GM21576 (cell line): ENCODE measurements around the gene KCTD16.

Source experiments
- ATAC-seq: cut with Tn5 transposase; IDR thresholded peaks from one replicate; pipeline ENCODE4 v1.9.1; 2021; ENCODE audit warnings: mild to moderate bottlenecking, moderate library complexity; ENCODE audit not compliant: unreplicated experiment

KCTD16 gene

DNA sequence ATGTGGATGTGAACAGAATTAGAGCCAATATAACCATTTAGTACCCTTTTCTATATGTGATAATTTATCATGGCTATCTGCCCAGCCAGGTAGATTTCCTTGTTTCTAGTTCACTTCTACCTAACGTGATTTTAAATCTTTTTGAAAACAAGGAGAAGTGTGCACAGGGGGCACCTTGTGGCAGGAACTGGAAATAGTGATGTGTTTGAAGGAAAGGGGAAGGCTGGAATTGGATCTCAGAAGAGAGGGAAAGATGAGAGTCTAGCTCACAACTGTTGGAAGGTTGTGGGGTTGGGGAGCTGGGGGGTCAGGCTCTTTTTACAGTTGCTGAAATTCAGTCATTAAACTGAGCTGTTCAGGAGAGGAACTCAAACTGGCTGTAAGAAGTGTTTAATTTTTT lies 219.5 kb downstream of the KCTD16 start:
- no peak for ATAC-seq

- no peak for ATAC-seq
These were observed 220.4 kb downstream of the KCTD16 start for GRCh38 chr5:144391044-144391443.

DNA sequence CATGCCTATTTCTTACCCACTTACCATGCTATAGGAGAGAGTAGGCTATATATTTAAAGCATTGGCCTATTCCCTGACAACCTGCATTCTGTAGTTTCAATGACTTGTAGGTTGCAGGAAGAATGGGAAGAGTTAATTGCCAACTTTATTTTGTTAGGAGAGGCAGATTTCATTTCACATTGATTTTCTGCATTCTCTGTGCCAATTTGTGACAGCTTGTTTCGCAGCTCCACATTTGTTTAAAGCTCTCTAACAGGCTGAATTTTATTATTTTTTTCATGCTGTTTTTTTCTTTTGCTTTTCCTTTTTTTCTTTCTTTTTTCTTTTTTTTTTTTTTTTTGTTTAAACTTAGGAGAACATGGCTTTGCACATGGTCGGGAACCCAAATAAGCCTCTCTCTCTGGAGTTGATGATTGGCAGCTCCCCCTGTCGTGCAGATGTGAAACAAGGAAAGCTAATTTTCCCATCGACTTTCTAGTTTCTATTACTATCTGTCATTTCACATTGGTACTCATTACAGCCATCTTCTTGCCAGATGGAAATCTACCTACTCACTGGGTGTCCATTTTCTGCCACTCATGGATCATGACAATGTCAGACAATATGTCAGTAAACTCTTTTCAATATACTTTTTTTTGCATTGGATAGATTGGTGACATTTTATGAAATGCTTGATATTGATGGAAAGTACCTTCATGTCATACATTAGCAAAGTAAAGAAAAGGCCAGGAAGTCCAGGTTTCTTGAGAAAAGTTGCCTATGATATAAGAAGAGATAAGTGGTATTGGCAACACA lies 223.2 kb downstream of the KCTD16 start:
- no peak for ATAC-seq

DNA sequence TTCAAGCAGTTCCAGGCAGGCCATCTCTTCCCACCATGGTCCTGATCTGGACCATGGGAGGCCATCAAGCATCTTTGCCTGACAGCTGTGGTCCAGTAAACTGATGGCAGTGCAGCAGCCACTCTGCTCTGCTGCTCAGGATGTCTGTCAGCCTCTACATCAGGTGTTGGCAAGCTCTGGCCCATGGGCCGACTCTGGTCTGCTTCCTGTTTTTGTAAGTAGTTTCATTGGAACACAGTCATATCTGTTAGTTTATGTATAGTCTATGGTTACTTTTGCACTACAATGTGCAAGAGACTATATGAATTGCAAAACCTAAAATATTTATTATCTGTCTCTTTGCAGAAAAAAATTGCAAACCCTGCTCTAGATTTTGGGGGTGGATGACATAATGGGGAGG lies 225.0 kb downstream of the KCTD16 start:
- no peak for ATAC-seq

- ATAC-seq: no peak
These were observed 232.4 kb downstream of the KCTD16 start for GRCh38 chr5:144403058-144403457.

DNA sequence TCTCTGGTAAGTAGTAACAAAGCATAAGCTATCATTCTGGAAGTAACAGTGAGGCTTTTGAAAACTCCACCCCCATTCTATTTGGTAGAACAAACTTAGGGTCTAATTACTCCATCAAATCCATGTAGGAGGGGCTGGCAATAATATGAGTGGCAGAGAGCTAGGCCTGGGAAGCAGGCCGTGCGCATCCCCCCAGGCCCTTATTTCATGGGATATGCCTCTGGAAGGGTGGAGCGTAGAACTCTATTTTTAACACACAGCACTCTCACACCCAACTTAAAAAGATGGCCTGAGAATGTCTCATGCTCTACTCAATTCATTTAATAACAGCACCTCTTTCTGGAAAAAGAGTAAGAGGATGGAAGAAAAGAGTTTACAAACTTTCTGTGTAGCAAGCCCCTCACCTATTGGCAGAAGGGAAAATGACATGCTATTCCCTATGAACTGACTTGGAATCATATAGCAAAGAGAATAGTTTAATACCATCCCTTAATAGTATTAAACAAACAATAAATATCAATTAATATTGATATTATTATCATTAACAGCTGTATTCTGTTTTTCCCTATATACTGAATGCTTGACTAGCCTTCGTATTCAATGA lies 233.2 kb downstream of the KCTD16 start:
- no peak for ATAC-seq

DNA sequence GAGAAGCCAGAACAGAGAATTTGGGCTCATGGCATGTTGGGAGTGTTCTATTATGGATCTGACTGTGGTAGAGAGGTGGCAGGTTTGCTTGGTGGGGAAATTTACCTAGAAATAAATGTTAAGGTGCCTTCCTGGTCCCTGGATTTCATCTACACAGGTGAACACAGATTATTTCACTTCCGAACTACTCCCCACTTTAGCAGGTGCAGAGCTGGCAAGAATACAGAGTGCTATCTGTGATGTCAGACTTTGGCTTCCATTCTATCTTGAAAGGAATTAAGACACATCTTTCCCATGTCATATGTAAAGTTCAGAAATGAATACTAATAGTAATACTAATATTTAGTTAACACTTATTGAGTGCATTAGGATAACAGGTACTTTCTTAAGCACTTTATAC lies 234.0 kb downstream of the KCTD16 start:
- ATAC-seq: no peak

GRCh38 chr5:144405991-144406390 lies 235.3 kb downstream of the KCTD16 start:
- no peak for ATAC-seq

- ATAC-seq: no peak
These were observed 235.8 kb downstream of the KCTD16 start for GRCh38 chr5:144406442-144406841.

GRCh38 chr5:144414202-144415029 lies 243.7 kb downstream of the KCTD16 start:
- ATAC-seq: no peak

DNA sequence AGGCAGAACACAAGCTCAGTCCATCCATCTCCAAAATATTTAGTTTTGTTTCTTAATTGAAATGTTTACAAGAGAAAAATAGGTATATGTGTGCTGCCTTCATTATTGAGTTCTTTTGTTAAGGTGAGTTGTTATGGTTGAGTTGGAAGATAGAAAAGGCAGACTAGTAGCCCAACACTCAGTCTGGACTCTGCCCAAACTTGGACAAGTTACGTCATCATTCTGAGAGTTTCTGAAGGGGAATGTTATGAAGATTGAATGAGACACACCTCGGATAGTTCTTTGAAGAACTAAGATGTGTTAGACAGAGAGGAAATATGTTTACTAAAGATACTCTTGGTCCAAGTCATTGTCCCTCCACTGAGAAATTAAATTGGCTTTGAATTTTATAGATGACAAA lies 245.5 kb downstream of the KCTD16 start:
- no peak for ATAC-seq

DNA sequence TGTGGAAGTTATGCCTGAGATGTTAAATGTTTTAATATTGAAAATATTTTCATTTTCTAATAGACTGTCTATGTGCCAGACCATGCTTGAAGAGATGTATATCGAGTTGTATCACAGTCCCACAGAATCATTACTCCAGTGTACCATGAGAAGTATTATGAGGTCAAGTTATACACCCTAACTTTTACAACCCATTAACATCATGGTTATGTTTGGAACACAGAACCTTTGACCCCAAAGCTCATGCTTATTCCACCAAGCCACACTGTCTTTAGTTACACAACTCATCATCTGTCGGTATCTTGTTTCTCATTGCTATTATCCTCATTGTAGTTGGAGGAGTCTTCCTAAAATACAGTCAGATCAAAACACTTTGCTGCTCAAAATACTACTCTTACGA lies 248.0 kb downstream of the KCTD16 start:
- no peak for ATAC-seq

- no peak for ATAC-seq
These were observed 250.7 kb downstream of the KCTD16 start for GRCh38 chr5:144421411-144421810.

DNA sequence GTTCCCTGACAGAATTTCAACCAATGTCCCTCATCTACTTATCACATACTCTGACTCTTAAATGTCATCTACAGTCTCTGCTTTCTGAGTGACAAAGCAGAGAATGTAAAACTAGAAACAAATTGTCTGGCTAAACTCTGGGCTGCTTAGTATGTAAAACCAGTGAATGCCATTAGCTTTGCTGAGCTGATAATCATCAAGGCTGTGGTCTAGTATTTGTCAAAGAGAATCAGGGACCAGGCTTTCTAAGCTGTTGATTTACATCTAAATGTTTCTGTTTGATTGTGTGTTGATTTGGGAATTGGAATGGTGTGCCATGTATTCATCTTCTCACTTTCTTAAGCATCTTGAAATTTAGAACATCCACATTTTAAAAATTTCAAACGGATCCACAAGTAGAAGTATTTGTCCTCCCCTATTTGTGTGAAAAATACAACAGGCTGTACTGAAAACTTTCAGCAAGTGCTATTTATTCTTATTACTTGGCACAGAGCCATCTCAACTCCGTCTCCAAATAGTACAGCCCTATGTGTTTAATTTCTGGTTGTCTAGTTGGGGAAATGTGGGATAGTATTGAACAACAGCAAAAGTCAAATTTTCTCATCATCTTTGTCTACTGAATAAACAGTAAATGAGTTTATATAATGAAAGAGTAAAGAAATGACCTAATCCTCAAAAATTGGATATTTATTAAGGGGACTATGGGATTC lies 251.5 kb downstream of the KCTD16 start:
- ATAC-seq: no peak

DNA sequence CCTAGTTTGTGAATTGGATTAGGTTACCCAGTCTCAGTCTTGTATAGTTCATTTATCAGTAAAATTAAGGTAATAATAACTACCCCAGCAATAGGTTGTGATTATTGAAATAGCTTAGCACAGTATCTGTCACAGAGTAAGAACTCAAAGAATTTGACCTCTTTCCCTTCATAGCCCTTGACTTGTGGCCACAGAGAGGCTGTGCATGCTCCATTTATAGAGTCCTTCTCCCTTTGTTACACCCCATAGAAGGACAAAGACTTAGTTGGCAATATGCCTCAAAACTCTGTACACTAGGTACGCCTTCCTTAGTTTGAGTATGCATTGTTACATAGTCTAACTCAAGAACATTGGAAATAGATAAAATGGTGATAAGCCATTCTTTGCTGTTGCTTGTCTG lies 257.2 kb downstream of the KCTD16 start:
- ATAC-seq: no peak

DNA sequence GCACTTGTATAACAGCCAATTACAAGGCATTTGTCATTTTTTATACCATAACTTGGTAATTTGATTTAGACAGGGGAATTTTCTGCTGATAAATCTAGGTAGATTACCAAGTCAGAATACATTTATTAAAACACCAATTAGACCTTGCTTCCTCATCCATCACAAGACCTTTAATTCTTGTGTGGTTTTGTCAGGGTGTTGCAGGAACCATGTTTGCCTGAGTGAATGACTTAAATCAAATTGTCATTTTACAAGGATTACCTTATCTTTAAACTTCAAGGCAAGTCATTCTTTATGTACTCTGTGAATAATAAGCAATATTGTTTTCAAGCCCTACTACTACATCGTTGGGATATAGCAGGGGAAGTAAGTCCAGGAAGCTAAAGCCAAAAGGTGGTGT lies 257.7 kb downstream of the KCTD16 start:
- ATAC-seq: no peak

- no peak for ATAC-seq
These were observed 258.7 kb downstream of the KCTD16 start for GRCh38 chr5:144429405-144429804.

DNA sequence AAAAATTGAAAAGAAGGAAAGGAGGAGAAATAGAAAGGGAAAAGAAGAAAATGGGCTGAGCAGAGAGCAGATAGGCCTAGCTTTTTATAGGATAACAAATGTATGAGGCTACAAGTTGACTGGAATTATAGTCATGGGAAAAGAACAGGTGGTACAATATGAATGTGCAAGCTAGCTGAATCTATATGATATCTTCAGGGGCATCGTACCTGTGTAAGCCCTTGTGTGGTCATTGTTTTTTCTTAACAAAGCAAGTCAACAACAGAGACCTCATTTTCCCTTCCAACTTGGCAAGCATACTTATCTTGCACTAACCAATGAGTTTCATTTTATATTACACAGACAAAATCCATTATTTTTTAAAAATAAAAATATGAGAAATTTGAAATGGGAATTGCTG lies 259.2 kb downstream of the KCTD16 start:
- no peak for ATAC-seq

GRCh38 chr5:144433140-144433822 lies 262.6 kb downstream of the KCTD16 start:
- no peak for ATAC-seq

GRCh38 chr5:144433893-144434292 lies 263.2 kb downstream of the KCTD16 start:
- no peak for ATAC-seq

DNA sequence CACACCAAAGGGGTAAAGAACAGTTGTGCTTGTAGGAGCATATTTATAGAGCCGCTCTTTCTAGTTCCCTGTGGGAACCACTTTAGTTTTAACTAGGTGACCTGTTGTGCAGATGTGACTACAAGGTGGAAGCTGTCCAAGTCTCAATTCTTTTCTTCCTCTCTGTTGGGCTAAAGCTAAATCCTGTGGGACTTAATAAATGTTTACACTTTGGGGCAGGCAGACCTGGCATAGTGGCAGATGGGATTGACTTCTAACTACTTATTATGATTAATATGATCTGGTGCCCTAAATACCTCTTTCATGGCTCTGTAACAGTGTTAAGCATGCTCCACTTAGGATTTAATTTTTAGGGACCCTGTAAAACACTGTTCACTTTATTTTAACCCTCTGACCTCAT lies 265.3 kb downstream of the KCTD16 start:
- no peak for ATAC-seq
